GOT3 (cell line): ENCODE measurements around the gene KRTAP10-8.
"Not testable (repeated sequence)": the region's sequence is repeated elsewhere in the genome, so short reads cannot be mapped to it uniquely, and the experiment has no call there.

ENCODE experiments used
- DNase-seq: peaks from one replicate; lab custom pipeline; 2025; ENCODE audit warnings: mixed read lengths; lab: John Stamatoyannopoulos, UW

KRTAP10-8 gene

GRCh38 chr21:44646366-44647221 lies 34.7 kb downstream of the KRTAP10-8 start, which contains the start of gene KRTAP10-11:
Gene KRTAP10-11, plus strand, starts transcription at chr21:44646414. Its CDS starts 45 bp downstream, at chr21:44646459.
- not testable (repeated sequence) for DNase-seq

GRCh38 chr21:44647222-44647552 lies 35.3 kb downstream of the KRTAP10-8 start:
- no peak for DNase-seq

- DNase-seq, result no peak
These were observed 36.9 kb downstream of the KRTAP10-8 start for GRCh38 chr21:44648557-44649311.

GRCh38 chr21:44649521-44650100 lies 37.7 kb downstream of the KRTAP10-8 start:
- no peak for DNase-seq

- no peak for DNase-seq
These were observed 38.5 kb downstream of the KRTAP10-8 start for GRCh38 chr21:44650265-44650972.

- no peak for DNase-seq
These were observed 39.2 kb downstream of the KRTAP10-8 start for GRCh38 chr21:44650973-44651675.

GRCh38 chr21:44653123-44653522 lies 41.2 kb downstream of the KRTAP10-8 start:
- DNase-seq, result no peak

- DNase-seq, result no peak
These were observed 42.0 kb downstream of the KRTAP10-8 start for GRCh38 chr21:44653656-44654575.

- DNase-seq, result no peak
These were observed 42.8 kb downstream of the KRTAP10-8 start, which contains the start of gene KRTAP12-4 for GRCh38 chr21:44654576-44655175. Gene KRTAP12-4, minus strand, starts transcription at chr21:44654659. Its CDS starts 45 bp downstream, at chr21:44654614.

- no peak for DNase-seq
These were observed 45.0 kb downstream of the KRTAP10-8 start for GRCh38 chr21:44656868-44657267.

GRCh38 chr21:44657635-44658540 lies 46.0 kb downstream of the KRTAP10-8 start, which contains the start of gene KRTAP12-3:
Gene KRTAP12-3, plus strand, starts transcription at chr21:44657932. Its CDS starts 48 bp downstream, at chr21:44657980.
- DNase-seq, result no peak

- no peak for DNase-seq
These were observed 46.6 kb downstream of the KRTAP10-8 start for GRCh38 chr21:44658541-44658910.

- DNase-seq, result no peak
These were observed 47.2 kb downstream of the KRTAP10-8 start for GRCh38 chr21:44658913-44659595.

- DNase-seq, result not testable (repeated sequence)
These were observed 49.7 kb downstream of the KRTAP10-8 start for GRCh38 chr21:44661567-44661966.
